LNCaP clone FGC (cell line): ENCODE data around the gene AVEN.

Source experiments
- DNase-seq: peaks from one replicate; pipeline ENCODE4 v3.0.0-alpha.2; 2011; ENCODE audit warnings: low read depth
- H3K4me3 ChIP-seq: 2 replicates; pipeline ENCODE4 v1.5.1; 2011; ENCODE audit warnings: mild to moderate bottlenecking, low read depth, low read length, control low read depth
- TF ChIP-seq, protein P1 (sequence below): IDR thresholded peaks from 2 replicates; pipeline ENCODE4 v1.5.1; 2012; ENCODE audit warnings: mild to moderate bottlenecking; ENCODE audit not compliant: control insufficient read depth, insufficient read depth; ENCODE audit errors: extremely low read depth

AVEN gene, protein sequence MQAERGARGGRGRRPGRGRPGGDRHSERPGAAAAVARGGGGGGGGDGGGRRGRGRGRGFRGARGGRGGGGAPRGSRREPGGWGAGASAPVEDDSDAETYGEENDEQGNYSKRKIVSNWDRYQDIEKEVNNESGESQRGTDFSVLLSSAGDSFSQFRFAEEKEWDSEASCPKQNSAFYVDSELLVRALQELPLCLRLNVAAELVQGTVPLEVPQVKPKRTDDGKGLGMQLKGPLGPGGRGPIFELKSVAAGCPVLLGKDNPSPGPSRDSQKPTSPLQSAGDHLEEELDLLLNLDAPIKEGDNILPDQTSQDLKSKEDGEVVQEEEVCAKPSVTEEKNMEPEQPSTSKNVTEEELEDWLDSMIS

DNA sequence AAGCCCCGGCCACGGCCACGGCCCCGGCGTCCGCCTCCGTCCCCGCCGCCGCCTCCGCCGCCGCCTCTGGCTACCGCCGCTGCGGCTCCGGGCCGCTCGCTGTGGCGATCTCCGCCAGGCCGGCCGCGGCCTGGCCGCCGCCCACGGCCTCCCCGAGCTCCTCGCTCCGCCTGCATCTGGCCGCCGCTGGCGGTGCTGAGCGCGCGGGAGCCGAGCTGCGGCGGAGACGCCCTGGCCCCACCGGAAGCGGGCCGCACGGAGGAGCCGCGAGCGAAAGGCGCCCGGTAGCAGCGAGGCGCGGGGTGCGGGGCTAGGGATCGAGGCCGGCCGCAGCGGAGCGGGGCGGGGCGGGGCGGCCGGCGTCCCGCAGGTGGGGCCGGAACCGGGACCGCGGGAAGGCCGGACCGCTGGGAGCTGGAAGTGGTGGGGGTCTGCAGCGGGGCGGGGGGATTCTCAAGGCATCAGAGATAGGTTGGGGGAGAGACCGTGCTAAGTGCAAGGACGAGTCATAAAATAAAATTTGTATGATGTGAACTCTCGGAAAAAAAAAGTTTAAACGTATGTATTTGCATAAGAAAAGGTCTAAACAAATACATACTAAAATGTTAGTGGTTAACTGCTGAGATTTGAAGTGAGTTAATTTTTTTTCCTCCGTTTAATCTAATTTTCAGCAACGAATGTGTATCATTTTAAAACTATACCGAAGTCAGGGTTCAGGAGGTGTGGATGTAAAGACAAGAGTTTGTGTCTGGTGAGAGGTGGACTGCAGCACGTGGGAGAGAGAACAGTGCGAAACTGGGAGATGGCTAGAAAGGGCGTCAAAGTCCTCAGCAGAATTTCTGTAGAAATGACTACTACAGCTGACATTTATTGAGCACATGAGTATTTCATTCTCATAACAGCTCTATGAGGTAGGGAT lies at the start of gene AVEN:
TSS of gene AVEN (minus strand) at position 334 of the 919 bp plus-strand sequence. CDS start at position 176, 158 bp downstream.
- no peak for DNase-seq
- peak within 1 kb of the TSS; percentile 85 for H3K4me3 ChIP-seq
- TF ChIP-seq, protein P1, sequence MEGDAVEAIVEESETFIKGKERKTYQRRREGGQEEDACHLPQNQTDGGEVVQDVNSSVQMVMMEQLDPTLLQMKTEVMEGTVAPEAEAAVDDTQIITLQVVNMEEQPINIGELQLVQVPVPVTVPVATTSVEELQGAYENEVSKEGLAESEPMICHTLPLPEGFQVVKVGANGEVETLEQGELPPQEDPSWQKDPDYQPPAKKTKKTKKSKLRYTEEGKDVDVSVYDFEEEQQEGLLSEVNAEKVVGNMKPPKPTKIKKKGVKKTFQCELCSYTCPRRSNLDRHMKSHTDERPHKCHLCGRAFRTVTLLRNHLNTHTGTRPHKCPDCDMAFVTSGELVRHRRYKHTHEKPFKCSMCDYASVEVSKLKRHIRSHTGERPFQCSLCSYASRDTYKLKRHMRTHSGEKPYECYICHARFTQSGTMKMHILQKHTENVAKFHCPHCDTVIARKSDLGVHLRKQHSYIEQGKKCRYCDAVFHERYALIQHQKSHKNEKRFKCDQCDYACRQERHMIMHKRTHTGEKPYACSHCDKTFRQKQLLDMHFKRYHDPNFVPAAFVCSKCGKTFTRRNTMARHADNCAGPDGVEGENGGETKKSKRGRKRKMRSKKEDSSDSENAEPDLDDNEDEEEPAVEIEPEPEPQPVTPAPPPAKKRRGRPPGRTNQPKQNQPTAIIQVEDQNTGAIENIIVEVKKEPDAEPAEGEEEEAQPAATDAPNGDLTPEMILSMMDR = no peak

DNA sequence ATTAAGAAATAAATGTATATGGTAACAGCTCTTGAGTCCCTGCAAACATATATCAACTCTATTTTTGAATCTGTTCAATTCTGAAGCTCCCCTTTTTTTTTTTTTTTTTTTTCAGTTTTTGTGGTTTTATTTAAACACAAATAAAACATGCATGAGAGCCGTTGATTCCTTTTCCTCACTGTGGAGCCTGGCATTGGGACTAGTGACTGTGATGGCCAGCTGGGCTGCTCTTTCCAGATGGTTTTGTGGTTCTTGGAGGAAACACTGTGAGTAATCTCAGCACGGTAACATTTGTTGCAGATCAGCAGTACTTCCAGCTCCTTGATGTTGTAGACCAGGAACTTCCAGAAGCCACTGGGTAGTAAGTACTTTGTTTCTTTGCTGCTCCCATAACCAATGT lies 46.7 kb upstream of the AVEN start:
- no peak overlapping the region for H3K4me3 ChIP-seq
- TF ChIP-seq, protein P1 = no peak
- DNase-seq = no peak

DNA sequence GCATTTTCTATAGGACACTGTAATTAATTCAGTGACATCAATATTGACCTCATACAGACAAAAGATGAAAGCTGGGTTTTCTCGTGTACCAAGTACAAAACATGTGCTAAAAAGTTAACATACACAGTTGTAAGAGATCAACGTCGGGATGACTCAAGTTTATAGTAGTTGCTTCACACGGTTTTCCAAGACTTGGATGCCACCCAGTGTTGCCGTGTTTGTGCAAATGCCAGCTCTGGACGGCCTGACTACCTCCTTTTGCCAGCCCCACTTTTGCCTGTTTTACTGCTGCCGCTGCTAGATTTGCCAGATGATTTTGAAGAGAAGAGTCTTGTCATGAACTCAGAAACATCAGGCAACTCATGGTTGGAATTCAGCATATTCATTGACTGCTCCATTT lies 45.1 kb upstream of the AVEN start:
- H3K4me3 ChIP-seq = no peak overlapping the region
- DNase-seq = peak; percentile 82
- TF ChIP-seq, protein P1 = no peak

DNA sequence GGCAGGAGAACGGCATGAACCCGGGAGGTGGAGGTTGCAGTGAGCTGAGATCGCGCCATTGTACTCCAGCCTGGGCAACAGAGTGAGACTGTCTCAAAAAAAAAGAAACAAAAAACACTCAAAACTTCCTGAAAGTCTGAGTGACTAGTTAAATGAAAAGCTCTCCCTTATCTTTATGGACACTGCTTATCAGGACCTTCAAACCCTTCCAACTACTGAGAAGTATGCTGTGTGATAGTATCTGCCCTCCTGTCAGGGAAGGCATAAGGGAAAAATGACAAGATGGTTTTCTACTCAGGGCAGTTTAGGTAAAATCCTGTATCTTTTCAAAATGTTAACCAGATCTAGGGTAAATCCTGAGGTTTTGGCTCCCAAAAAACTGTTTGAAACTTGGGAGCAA lies 40.9 kb upstream of the AVEN start:
- DNase-seq = no peak
- no peak overlapping the region for H3K4me3 ChIP-seq
- TF ChIP-seq, protein P1 = no peak

DNA sequence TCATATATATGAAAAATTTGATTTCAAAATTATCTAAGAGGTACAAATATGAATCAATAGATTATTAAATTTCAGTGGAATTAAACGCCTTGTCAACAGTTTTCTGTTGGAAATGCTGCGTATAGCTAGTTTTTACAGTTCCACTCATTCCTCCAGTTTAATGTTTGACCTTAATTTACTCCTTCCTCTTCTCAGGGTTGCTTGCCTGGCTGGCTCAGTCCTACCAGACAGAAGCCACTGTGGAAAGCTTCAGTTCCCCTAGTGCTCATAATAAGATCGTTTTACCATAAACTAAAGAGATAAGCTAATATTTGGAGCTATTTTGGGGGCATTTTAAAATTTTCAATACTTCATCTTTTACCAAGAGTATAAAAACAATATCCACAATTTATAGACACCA lies 39.9 kb upstream of the AVEN start:
- no peak overlapping the region for H3K4me3 ChIP-seq
- no peak for DNase-seq
- TF ChIP-seq, protein P1 = no peak

DNA sequence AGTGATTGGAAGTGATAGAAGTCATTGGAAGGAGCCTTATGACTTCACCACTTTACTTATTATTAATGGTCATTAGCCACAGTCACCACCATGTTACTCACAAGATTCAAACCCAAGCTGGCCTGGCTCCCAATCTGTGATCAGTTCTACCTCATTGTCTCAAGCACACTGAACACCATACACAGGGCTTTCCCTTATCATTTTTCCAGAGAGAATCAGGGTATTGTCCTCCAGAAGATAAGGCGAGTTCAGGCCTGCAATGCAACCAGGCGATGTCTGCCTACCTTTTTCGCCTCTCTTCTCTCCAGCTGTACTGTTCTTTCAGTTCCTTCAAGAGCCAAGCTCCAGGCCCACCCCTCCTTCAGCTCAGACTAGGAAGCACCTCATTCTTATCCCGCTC lies 37.8 kb upstream of the AVEN start:
- no peak for DNase-seq
- H3K4me3 ChIP-seq = no peak overlapping the region
- TF ChIP-seq, protein P1 = no peak
